Stimulated activated CD8-positive, alpha-beta memory T cell treated with anti-CD3 and anti-CD28 coated beads, Interleukin-7, amount 100 ng/mL, for 48 hours (primary cell): ENCODE measurements around the gene ABCG1.
A peak's percentile ranks its signal among the peaks of the same experiment; 100 is the strongest.
"Not testable (repeated sequence)": the region's sequence is repeated elsewhere in the genome, so short reads cannot be mapped to it uniquely, and the experiment has no call there.

Experiments used
- DNase-seq, 2 donors: peaks; one replicate each; pipeline ENCODE4 v3.0.0-alpha.2; 2020; ENCODE audit warnings: low read depth in 1 of 2; ENCODE audit errors: extremely low read depth in 1 of 2

Gene ABCG1

DNA sequence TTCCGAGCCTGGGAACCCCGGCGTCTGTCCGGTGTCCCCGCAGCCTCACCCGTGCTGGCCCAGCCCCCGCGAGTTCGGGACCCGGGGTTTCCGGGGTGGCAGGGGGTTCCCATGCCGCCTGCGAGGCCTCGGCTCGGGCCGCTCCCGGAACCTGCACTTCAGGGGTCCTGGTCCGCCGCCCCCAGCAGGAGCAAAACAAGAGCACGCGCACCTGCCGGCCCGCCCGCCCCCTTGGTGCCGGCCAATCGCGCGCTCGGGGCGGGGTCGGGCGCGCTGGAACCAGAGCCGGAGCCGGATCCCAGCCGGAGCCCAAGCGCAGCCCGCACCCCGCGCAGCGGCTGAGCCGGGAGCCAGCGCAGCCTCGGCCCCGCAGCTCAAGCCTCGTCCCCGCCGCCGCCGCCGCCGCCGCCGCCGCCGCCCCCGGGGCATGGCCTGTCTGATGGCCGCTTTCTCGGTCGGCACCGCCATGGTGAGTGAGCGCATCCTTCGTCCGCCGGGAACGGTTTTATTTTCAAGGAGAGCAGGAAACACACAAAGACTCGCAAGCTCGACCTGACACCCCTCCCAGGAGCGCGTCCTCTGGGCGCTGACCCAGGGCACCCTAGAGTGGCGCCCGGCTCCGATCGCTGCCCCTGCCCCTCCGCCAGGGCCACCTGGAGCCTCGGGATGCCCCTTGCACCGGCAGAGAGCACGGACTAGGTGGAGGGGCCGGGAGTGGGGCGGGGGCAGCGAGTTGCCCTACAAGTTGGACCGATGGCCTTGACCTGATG, at the start of gene ABCG1:
Gene ABCG1, plus strand, starts transcription at position 305 of the 770 bp plus-strand sequence. Its CDS starts 123 bp downstream, at position 428.
- no peak for DNase-seq

DNA sequence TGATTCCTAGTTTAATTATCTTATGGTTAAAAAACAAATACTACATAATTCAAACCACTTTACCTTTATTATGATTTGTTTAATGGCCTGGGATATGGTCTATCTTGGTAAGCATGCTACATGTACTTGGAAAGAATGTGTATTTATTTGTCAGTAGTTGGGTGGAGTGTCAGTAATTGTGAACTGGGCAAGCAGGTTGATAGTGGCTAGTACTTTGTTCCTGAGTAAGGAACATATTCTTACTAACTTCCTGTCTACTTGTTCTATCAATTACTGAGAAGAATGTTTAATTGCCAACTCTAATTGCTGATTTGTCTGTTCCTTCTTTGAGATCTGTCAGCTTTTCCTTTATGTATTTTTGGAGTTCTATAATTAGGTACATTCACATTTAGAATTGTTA, 49.2 kb upstream of the ABCG1 start:
- no peak for DNase-seq

DNA sequence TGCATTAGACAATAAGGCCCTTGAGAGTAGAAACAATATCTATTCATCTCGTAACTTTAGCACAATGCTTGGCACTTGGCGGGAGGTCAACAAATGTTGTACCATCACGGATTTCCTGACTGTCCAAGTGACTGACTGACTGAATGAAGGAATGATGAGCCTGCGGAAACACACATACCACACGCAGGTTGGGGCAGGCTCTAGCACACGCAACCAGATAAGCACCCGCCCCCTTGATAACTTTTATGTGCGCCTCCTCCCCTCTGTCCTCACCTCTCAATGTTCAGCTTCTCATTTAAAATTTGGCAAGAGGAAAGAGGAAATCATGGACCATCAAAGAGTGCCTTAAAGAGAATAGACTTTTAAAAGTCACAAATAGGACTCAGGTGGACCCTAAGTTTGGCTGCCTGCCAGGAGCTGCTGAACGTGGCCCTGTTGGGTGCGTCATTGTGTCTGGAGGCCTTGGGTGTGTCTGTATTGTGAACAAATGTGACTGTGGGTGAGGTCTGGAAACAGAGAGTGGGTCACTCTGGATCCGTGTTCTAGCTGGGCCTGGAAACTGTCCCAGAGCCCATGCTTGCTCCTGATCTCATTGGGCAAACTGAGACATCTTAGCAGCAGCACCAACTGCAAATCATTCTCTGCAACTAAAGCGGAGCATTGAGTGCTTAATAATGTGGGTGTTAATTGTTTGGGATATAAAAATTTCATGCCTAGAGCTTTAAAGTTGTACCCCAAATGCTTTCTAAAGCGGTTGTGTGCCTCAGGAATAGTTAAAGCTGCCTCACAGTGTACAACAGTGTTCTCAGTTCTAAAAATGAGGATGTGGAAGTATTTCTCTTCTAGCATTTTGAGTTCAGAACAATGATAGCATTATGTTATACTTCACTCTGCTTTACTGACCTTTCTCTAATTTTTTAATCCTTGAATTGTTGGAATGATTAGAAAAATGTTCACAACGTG, 47.6 kb upstream of the ABCG1 start:
- no peak for DNase-seq

DNA sequence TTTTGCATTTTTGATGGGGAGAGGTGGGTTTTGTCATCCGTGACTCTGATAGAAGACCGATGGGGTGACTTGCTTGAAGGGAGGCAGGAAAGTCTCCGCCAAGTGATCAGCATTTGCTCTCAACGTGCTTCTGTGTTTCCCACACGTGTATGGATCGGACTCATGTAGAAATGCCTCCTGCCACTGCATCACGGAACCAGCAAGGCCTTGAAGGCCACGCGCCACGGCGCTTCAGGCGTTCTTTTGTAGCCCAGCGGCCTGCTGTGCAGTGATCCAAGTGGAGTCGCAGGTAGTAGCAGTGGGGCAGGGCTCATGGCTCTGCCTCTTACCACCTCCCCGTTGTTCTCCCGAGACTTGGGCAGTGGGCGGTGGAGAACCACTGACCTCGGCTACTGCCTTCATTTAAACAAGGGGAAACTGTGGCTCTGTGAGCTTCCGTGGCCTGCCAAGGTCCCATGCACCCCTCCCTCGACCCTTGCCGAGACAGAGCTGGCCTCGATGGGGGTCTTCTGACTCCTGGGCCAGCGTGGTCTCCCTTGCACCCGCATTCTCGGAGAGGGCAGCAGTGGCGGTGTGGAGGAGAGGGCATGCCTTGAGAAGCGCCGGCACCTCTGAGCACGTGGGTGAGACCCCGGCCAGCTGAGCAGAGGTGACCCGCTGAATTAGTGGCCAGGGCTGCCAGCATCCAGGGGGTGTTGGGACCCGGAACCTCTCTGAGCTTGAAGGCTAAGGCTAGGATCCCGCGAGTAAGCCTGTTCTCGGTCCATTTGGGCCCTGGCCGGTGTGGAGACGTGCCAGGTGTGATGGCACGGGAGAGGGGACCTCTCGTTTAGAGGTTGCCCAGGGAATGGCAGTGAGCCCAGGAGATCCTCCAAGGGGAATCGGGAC, 46.1 kb upstream of the ABCG1 start:
- no peak for DNase-seq

DNA sequence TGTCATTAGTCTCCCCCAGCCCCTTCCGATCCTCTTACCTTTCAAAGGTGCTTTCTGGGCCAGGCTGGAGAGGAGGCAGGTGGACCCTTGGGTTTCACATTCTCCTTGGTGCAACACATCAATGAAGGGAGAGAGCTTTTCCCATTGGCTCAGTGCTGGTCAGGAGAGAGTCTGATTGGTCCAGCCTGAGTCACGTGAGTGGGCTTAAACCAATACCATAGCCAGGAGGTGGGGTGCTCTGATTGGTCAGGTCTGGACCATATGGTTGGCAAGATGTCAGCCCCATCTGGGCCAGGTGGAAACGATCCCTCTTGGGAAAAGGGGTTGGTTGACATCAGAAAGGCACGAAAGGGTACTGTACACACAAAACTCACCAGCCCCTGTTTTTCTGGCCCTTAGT, 44.8 kb upstream of the ABCG1 start:
- DNase-seq = no peak

DNA sequence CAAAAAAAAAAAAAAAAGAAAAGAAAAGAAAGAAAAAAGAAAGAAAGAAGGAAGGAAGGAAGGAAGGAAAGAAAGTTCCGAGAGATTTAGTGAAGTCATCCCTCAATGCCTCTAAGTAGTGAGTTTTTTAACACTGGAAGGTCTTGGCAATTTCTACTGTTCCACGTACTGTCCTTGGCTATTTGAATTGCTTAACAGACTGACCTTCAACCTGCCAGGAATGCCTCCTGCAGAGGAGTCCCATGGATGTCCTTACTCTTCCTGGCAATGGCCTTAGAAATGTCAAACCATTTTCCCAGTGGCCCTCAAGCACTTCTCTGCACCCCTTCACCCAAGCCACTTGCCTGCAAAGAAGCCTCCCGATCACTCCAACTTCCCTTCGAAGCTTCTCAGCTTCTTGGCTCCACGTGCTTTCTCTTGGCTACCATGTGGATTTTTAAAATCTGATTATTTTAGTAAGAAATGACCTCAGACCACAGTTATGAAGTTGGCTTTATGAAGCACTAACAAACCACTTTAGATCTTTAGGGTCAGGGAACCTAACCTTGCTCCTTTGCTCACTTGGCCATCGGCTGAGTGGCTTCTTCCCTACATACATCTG, 43.7 kb upstream of the ABCG1 start:
- no peak for DNase-seq

DNA sequence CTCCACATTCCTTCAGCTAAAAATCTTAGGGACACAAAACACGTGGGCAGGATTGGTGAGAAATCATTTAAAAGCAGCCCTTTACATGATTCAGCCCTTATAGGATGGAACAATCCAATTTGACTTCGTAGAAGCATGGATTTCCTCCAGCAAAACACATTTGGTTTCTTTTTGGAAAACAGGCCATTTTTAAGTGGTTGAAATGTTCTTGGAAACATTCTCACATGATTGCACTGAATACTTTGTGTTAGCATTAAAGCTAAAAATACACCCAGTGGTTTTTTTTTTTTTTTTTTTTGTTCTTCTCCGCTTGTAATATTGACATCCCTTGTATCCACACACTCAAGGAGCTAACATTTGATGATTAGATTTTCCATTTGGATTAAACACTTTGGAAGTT, 42.1 kb upstream of the ABCG1 start:
- DNase-seq = no peak

DNA sequence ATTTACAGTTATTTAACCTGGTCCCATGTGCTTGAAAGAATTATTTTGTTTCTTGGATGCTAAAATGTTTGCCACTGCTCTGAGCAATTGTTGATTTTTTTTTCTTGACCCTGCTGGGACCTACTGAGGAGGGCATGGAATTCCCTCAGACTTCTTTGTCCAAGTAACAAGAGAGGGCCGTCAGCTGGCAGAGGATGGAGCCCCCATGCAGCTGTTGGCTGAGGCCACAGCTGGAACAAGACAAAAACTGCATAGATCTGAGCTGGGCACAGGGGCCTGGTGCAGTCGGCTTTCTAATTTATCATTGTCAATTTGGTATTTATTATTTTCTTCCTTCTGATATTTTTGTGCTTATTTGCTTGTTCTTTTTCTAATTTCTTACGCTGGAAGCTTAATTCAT, 39.6 kb upstream of the ABCG1 start:
- DNase-seq = no peak

DNA sequence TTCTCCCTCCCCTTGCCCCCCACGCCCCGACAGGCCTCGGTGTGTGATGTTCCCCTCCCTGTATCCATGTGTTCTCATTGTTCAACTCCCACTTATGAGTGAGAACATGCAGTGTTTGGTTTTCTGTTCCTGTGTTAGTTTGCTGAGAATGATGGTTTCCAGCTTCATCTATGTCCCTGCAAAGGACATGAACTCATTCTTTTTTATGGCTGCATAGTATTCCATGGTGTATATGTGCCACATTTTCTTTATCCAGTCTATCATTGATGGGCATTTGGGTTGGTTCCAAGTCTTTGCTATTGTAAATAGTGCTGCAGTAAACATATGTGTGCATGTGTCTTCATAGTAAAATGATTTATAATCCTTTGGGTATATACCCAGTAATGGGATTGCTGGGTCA, 38.9 kb upstream of the ABCG1 start:
- not testable (repeated sequence) for DNase-seq

DNA sequence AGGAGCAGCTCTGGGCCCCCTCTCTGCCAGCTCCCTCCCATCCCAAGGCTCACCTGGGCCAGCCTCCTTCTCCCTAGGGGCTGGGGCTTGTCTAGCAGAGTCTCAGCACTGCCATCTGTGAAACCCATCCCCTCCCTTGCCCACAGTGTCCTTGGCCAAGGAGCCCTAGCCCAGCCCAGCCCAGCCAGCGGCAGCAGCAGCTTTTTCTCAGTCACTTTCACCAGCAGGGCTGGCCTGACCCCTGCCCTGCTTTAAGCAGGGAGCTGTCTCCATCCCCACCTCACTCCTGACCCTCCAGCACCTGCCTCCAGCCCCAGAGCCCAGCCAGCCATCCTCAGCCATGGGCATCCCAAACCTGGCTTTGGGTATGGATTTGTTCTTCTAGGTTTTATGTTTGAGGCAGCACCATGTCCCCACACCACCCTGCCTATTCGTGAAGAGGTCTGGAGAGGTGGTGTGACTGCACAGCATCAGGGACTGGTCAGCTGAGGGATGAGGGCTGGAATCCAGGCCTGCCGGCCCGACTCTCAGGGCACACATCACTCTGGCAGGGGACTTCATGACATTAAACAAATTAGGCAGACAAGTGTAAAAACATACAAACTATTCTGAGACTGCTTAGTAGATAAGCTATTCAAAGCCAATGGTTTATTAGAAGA, 36.1 kb upstream of the ABCG1 start:
- DNase-seq = no peak

DNA sequence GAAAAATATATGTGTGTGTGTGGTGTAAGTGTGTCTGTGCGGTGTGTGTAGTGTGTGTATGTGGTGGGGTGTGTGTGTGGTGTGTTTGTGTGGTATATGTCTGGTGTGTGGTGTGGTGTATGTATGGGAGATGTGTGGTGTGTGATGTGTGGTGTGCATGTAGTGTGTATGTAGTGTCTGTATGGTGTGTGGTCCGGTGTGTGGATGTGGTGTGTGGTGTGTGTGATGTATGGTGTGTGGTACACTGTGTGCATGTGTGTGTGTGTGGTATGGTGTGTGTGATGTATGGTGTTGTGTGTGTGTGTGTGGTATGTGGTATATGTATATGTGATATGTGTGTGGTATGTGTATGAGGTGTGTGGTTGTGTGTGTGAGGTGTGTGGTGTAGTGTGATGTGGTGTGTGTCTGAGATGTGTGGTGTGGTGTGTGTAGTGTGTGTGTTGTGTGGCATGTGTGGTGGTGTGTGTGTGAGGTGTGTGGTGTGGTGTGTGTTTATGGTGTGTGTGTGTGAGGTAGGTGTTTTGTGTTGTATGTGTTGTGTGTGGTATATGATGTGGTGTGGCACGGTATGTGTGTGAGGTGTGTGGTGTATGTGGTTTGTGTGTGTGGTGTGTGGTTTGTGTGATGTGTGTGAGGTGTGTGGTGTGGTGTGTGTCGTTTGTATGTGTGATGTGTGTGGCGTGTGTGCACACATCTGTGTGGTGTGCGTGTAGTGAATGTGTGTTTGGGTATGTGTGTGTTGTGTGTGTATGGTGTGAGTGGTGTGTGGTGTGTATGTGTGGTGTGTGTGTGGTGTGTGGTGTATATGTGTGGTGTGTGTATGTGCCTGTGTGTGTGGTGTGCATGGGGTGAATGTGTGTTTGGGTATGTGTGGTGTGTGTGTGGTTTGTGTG, 35.3 kb upstream of the ABCG1 start:
- DNase-seq = no peak

DNA sequence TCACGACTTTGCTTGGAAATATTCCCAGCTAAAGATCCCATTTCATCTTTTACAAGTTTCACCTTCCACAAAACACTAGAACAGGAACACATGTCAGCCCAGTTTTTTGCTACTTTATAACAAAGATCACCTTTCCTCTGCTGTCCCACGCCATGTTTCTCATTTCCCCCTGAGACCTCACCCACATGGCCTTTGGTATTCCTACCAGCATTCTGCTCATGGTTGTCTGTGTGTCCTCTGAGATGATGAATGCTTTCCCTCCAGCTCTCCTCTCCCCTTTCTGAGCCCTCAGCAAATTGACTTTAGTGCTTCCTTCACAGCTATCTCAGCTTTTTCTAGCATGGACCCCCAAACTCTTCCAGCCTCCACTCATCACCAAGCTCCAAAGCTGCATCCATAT, 32.3 kb upstream of the ABCG1 start:
- DNase-seq = no peak

DNA sequence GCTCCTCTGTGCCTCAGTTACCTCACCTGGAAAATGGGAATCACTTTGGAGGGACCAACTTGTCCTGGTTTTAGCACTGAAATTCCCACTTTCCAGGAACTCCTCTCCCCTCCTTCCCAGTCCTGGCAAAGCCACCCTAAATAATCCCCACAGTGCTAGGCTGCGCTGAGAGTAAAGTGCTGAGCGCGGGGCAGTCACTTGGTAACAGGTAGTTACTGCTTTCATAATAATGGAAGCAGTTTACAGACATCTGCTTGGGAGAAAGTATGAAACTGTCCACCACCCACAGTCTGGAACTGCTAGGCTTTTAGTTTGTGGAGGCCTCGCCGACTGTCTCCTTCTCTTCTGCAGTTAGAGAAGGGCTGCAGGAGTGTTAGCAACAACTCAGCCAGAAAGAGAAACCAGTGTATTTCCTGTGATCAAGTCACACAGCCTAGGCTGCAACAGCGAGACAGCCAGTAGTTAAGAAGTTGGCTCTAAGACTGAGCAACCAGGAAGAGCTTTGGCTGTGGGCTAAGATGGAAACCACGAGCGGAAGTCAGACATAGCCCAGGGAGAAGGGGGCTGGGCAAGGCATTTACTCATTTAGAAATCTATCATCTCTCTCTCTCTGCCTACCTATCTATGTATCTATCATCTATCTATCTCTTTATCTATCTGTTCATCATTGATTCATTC, 30.8 kb upstream of the ABCG1 start:
- DNase-seq = peak; percentile 48 to 76

DNA sequence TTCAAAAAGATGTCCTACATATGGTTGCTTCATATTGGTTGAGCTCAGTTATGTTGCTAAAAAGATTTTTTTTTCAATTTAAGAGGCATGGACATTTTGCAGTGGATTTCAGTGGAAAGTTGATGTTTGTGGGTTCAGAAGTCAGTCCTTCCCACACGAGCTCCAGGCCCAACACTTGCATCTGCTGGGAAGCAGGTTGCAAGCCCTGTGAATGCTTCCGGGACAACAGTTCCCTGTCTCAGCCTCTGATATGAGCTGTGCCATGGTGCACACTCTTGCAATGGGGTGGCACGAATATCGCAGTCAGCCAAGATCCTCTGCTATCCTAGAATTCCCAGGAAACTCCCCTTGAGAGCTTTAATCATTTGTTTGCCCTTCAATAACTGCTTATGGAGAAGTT, 30.3 kb upstream of the ABCG1 start:
- no peak for DNase-seq

DNA sequence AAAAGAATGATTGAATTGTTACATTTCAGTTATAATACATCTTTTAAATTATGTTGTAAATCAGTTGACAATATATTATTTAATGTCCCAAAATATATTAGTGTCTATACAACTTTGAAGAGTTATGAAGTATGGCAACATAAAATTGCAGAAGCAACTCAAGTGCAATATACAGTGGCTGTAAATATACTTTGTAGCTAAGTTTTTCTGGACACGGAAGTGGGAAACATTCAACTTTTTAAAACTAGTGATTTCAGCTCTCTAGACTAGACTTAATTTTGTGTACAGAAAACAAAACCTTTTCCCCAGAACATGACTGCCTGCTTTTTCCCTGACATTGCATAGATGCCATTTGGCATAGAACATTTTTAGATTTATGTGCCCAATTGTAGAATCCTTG, 29.5 kb upstream of the ABCG1 start:
- DNase-seq = no peak

DNA sequence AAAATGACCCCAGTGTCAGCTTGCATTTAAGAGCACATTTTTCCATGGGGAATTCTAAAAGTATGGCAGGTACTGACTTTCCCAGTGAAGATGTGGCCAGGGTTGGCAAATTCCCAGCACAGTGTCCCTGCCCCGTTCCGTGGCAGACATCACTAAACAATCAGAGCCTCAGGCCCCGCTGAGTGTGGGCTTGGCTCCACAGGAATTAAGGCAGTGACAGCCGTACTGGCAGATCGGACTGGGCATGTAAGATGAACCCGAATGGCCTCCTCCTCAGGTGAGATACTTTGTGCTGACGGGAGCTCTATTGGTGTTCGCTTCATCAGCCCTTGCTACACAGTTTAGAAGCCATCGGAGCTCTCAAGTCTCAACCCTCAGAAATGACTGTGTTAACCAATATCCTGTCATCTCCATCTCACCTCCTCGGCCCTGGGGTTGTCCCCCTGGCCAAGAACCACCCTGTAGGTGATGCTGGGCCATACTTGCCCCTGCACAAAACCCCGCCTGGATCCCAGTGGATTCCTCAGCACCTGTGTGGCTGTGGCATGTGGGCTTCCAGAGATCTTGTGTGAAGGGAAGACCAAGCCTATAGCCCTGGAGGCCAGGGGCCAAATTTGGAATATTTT, 29.0 kb upstream of the ABCG1 start:
- no peak for DNase-seq

DNA sequence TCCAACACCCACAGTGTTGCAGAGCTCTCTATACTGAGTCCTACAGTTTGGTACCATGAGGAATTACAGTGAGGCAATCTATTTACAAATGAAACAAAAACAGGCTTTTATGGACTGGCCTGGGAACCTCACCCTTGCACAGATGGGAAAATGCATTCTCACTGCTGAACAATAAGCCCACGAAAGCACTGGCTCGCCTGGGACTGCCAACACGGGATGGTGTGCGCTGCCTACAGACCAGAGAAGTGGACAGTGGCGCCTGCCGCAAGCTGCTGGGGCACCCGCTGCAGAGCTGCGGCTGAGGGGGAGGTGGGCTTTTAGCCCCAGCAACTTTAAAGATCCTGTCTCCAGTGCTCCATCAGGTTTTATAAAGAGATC, 28.5 kb upstream of the ABCG1 start:
- no peak for DNase-seq

DNA sequence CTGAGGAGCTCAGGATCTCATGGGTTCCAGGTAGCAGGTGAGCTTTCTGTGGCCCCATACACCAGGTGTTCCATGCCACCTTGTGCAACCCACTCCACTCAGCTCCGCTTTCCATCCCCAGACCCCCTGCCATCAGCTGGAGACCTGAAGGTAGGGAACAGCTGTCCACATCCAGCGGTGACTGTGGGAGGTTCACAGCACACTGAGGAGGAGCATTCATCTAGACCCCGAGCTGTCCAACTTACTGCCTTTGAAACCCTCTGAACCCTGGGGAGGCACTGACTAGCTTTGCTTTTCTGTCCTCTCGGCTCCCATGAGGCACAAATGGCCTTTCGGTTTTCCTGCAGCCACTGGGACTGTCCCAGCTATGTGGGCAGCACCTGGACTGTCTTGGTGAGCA, 27.9 kb upstream of the ABCG1 start:
- no peak for DNase-seq
